ENCODE data around the gene KRTAP12-4.

DNA sequence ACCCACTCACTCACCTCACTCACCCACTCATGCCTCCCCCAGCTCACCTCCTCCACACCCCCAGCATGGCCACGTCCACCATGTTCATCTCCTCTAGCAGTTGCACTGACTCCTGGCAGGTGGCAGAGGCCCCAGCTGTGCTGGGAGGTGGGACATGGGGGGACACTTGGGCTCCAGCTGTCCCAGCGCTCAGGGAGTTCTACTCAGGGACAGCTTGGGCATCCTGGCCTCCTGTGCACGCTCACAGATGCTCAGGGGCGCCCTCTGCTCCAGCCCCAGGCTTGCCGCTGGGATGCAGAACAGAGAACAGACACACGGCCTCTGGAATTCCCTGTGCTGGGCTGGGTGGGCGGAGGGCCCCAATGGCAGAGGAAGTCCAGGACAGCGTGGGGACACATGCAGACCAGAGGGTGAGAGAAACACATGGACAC is 37.4 kb downstream of the KRTAP12-4 start:
- no peak for TF ChIP-seq POLR2A (IDR thresholded peaks at IDR 0.05; ENCODE audit: low read depth)
- TF ChIP-seq, protein P1, sequence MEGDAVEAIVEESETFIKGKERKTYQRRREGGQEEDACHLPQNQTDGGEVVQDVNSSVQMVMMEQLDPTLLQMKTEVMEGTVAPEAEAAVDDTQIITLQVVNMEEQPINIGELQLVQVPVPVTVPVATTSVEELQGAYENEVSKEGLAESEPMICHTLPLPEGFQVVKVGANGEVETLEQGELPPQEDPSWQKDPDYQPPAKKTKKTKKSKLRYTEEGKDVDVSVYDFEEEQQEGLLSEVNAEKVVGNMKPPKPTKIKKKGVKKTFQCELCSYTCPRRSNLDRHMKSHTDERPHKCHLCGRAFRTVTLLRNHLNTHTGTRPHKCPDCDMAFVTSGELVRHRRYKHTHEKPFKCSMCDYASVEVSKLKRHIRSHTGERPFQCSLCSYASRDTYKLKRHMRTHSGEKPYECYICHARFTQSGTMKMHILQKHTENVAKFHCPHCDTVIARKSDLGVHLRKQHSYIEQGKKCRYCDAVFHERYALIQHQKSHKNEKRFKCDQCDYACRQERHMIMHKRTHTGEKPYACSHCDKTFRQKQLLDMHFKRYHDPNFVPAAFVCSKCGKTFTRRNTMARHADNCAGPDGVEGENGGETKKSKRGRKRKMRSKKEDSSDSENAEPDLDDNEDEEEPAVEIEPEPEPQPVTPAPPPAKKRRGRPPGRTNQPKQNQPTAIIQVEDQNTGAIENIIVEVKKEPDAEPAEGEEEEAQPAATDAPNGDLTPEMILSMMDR (IDR thresholded peaks at IDR 0.05) = no peak
- no peak for TF ChIP-seq POLR2AphosphoS5 (IDR thresholded peaks at IDR 0.05)
- no peak for TF ChIP-seq EP300 (IDR thresholded peaks at IDR 0.05)
